Superior temporal gyrus (tissue), 1 donor: Measurements from ENCODE around the gene UGT2B7.

Experiments used
- DNase-seq: peaks from one replicate; pipeline ENCODE4 v3.0.0-alpha.2; 2016; ENCODE audit errors: extremely low spot score

The UGT2B7 gene

GRCh38 chr4:69156913-69157312 is 60.6 kb downstream of the UGT2B7 start:
- DNase-seq, result no peak
